OCI-LY1 (cell line): ENCODE results near the gene ERCC6L.

ENCODE experiments used
- H2AFZ ChIP-seq: fragments of 200-600 bp; sonication (generic), shearing (Covaris generic); 2 replicates; pipeline ENCODE4 v1.6.0; 2014; ENCODE audit warnings: antibody characterized with exemption, mild to moderate bottlenecking, low read length
- H3F3A ChIP-seq: fragments of 200-600 bp; sonication (generic), shearing (Covaris generic); 2 replicates; pipeline ENCODE4 v1.6.0; 2014; ENCODE audit warnings: mild to moderate bottlenecking, antibody characterized with exemption, low read length, moderate library complexity; ENCODE audit not compliant: insufficient read depth
- H3K27ac ChIP-seq: fragments of 200-600 bp; sonication (generic); 2 replicates; pipeline ENCODE4 v1.5.1; 2014; ENCODE audit warnings: low read length, mixed run types, mild to moderate bottlenecking, low read depth; ENCODE audit not compliant: poor library complexity, severe bottlenecking
- H3K27me3 ChIP-seq: fragments of 200-600 bp; sonication (generic); 2 replicates; pipeline ENCODE4 v1.6.0; 2014; ENCODE audit warnings: antibody characterized with exemption, mild to moderate bottlenecking, low read length, moderate library complexity; ENCODE audit not compliant: insufficient read depth
- H3K36me3 ChIP-seq: fragments of 200-600 bp; sonication (generic); 2 replicates; pipeline ENCODE4 v1.6.1; 2014; ENCODE audit warnings: mild to moderate bottlenecking, antibody characterized with exemption, low read length, moderate library complexity, mixed read lengths; ENCODE audit not compliant: insufficient read depth
- H3K4me1 ChIP-seq: fragments of 200-600 bp; sonication (generic); 2 replicates; pipeline ENCODE4 v1.5.1; 2014; ENCODE audit warnings: mild to moderate bottlenecking, low read length, moderate library complexity; ENCODE audit not compliant: insufficient read depth, severe bottlenecking
- H3K4me2 ChIP-seq: fragments of 200-600 bp; sonication (generic), shearing (Covaris generic); 2 replicates; pipeline ENCODE4 v1.6.1; 2014; ENCODE audit warnings: low read length
- H3K4me3 ChIP-seq: fragments of 200-600 bp; sonication (generic); 2 replicates; pipeline ENCODE4 v1.5.1; 2014; ENCODE audit warnings: low read length, low read depth, mild to moderate bottlenecking, mixed read lengths; ENCODE audit not compliant: poor library complexity, severe bottlenecking
- H3K79me2 ChIP-seq: fragments of 200-600 bp; shearing (Covaris generic); 2 replicates; pipeline ENCODE4 v1.6.1; 2016; ENCODE audit warnings: mixed run types, low read length, mixed read lengths; ENCODE audit not compliant: insufficient read depth
- H3K9ac ChIP-seq: fragments of 200-600 bp; sonication (generic), shearing (Covaris generic); 2 replicates; pipeline ENCODE4 v1.6.1; 2014; ENCODE audit warnings: mild to moderate bottlenecking, low read length, mixed read lengths
- H3K9me2 ChIP-seq: fragments of 200-600 bp; sonication (generic), shearing (Covaris generic); 2 replicates; pipeline ENCODE4 v1.6.1; 2014; ENCODE audit warnings: low read depth, mild to moderate bottlenecking, low read length, mixed read lengths
- H3K9me3 ChIP-seq: fragments of 200-600 bp; shearing (Covaris generic); 2 replicates; pipeline ENCODE4 v1.6.1; 2014; ENCODE audit warnings: low read length, mixed read lengths
- H4K20me1 ChIP-seq: fragments of 200-600 bp; sonication (generic), shearing (Covaris generic); 2 replicates; pipeline ENCODE4 v1.6.0; 2016; ENCODE audit warnings: mild to moderate bottlenecking, low read length; ENCODE audit not compliant: insufficient read depth
- EZH2 ChIP-seq: fragments of 200-600 bp; sonication (generic), shearing (Covaris generic); IDR thresholded peaks from 2 replicates; pipeline ENCODE4 v1.8.0; 2017; ENCODE audit warnings: borderline replicate concordance, mixed run types, mild to moderate bottlenecking, antibody characterized with exemption, low read length, moderate library complexity, mixed read lengths
- TF ChIP-seq, protein P1 (sequence below): fragments of 200-600 bp; sonication (generic), shearing (Covaris generic); IDR thresholded peaks from 2 replicates; pipeline ENCODE4 v1.5.1; 2017; ENCODE audit warnings: mild to moderate bottlenecking, antibody characterized with exemption, low read length, moderate library complexity, mixed read lengths

The ERCC6L gene

GRCh38 chrX:72255864-72256263 lies 17.0 kb upstream of the ERCC6L start:
- Histone ChIP-seq H3K4me1 (no peaks in the 10 kb centered on the region), H3K4me2 (no peak overlapping the region), H3K79me2 (no peaks in the 10 kb centered on the region), H3K9ac (no peak overlapping the region), H2AFZ (no peak overlapping the region), H3K27ac (no peak overlapping the region), H4K20me1 (no peaks in the 10 kb centered on the region), H3K36me3 (no peaks in the 10 kb centered on the region), H3K9me3 (no peaks in the 10 kb centered on the region), H3K27me3 (no peaks in the 10 kb centered on the region), H3F3A (no peaks in the 10 kb centered on the region), H3K4me3 (no peak overlapping the region), H3K9me2 (no peaks in the 10 kb centered on the region)
- no peak for TF ChIP-seq EZH2
- TF ChIP-seq, protein P1, sequence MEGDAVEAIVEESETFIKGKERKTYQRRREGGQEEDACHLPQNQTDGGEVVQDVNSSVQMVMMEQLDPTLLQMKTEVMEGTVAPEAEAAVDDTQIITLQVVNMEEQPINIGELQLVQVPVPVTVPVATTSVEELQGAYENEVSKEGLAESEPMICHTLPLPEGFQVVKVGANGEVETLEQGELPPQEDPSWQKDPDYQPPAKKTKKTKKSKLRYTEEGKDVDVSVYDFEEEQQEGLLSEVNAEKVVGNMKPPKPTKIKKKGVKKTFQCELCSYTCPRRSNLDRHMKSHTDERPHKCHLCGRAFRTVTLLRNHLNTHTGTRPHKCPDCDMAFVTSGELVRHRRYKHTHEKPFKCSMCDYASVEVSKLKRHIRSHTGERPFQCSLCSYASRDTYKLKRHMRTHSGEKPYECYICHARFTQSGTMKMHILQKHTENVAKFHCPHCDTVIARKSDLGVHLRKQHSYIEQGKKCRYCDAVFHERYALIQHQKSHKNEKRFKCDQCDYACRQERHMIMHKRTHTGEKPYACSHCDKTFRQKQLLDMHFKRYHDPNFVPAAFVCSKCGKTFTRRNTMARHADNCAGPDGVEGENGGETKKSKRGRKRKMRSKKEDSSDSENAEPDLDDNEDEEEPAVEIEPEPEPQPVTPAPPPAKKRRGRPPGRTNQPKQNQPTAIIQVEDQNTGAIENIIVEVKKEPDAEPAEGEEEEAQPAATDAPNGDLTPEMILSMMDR: no peak

DNA sequence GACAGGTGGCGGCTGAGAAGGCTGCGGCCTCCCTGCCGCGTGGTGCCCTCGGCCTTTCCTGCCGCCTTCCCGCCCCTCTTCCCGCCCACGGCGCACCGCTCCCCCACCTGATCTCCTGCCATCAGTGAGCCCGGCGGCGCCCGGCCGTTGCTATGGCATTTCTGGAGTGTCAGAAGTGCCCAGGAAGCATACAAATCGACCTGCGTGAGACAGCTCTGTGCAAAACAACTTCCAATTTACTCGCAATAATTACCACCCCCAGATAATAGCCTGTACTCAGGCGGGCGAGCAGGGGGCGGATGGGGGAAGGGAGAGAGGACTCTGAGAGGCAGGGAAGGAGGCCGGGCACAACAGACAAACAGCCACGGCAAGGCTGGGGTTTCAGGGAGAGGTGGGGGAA lies 16.6 kb upstream of the ERCC6L start:
- no peak for TF ChIP-seq EZH2
- TF ChIP-seq, protein P1: no peak
- H3K27me3 ChIP-seq: no peaks in the 10 kb centered on the region
- no peaks in the 10 kb centered on the region for H3K9me3 ChIP-seq
- H3K4me3 ChIP-seq: no peak overlapping the region
- no peak overlapping the region for H3K9ac ChIP-seq
- no peak overlapping the region for H3K27ac ChIP-seq
- H3K4me1 ChIP-seq: no peaks in the 10 kb centered on the region
- H3K4me2 ChIP-seq: no peak overlapping the region
- H3K36me3 ChIP-seq: no peaks in the 10 kb centered on the region
- no peaks in the 10 kb centered on the region for H3K79me2 ChIP-seq
- no peaks in the 10 kb centered on the region for H3K9me2 ChIP-seq
- H2AFZ ChIP-seq: no peak overlapping the region
- no peaks in the 10 kb centered on the region for H4K20me1 ChIP-seq
- H3F3A ChIP-seq: no peaks in the 10 kb centered on the region

- Histone ChIP-seq H3K27ac (no peak overlapping the region), H4K20me1 (no peaks in the 10 kb centered on the region), H3K36me3 (no peaks in the 10 kb centered on the region), H3K4me2 (no peak overlapping the region), H2AFZ (no peak overlapping the region), H3K9me2 (no peaks in the 10 kb centered on the region), H3K79me2 (no peaks in the 10 kb centered on the region), H3K4me1 (no peaks in the 10 kb centered on the region), H3F3A (no peaks in the 10 kb centered on the region), H3K9me3 (no peaks in the 10 kb centered on the region), H3K4me3 (no peak overlapping the region), H3K9ac (no peak overlapping the region), H3K27me3 (no peaks in the 10 kb centered on the region)
- TF ChIP-seq EZH2: no peak
- TF ChIP-seq, protein P1: no peak
These were observed 16.0 kb upstream of the ERCC6L start for GRCh38 chrX:72254816-72255215.
